IMR-90 (cell line): ENCODE data around the gene CST9. TPM values are rescaled to one million over a fixed set of nuclear protein-coding genes. Genes with fewer than 3 reads are reported as not detected.

Source experiments
- ATAC-seq: fragments of 200-7000 bp; cut with Tn5 transposase; 2 replicates; pipeline ENCODE4 v1.9.1; 2020; ENCODE audit warnings: low read depth, mild to moderate bottlenecking, moderate library complexity
- BruUV-seq: library from RNA; stranded (reverse); fragments of 400-500 nt; replicated peaks from 2 replicates; lab custom pipeline; 2021; lab: Mats Ljungman, UMichigan
- CTCF ChIA-PET: fragments of 300-600 bp; formaldehyde crosslinking; extraction: SDS; loops from one replicate; lab custom pipeline; 2021; ENCODE audit warnings: antibody characterized with exemption; lab: Yijun Ruan, JAX
- POLR2A ChIA-PET: fragments of 300-600 bp; sonication (Branson Sonifier 250); formaldehyde crosslinking; loops from one replicate; lab custom pipeline; 2022; ENCODE audit warnings: antibody characterized with exemption; ENCODE audit not compliant: unreplicated experiment; lab: Charles Lee
- DNase-seq: peaks from one replicate; pipeline ENCODE4 v3.0.0; 2013
- H2AFZ ChIP-seq: replicated peaks from 2 replicates; pipeline ENCODE3; 2013; ENCODE audit warnings: low read length, mild to moderate bottlenecking; ENCODE audit not compliant: poor library complexity
- H2AK5ac ChIP-seq: 2 replicates; pipeline ENCODE4 v1.6.1; 2013; ENCODE audit warnings: low read depth, low read length, inconsistent platforms
- H2AK9ac ChIP-seq: replicated peaks from 2 replicates; pipeline ENCODE3; 2013; ENCODE audit warnings: mild to moderate bottlenecking, low read depth, low read length, moderate library complexity; ENCODE audit not compliant: poor library complexity
- H2BK120ac ChIP-seq: 2 replicates; pipeline ENCODE4 v1.6.1; 2013; ENCODE audit warnings: low read depth, low read length, inconsistent platforms
- H2BK15ac ChIP-seq: 3 replicates; pipeline ENCODE4 v1.6.1; 2013; ENCODE audit warnings: low read depth, low read length, inconsistent platforms
- H2BK20ac ChIP-seq: 2 replicates; pipeline ENCODE4 v1.6.1; 2013; ENCODE audit warnings: low read depth, mild to moderate bottlenecking, inconsistent platforms, low read length, moderate library complexity
- H2BK5ac ChIP-seq: 2 replicates; pipeline ENCODE4 v1.6.1; 2013; ENCODE audit warnings: mild to moderate bottlenecking, low read depth, low read length, inconsistent platforms; ENCODE audit not compliant: poor library complexity, severe bottlenecking
- H3K14ac ChIP-seq: replicated peaks from 2 replicates; pipeline ENCODE4 v1.6.1; 2013; ENCODE audit warnings: low read depth, low read length, inconsistent platforms
- H3K18ac ChIP-seq: 2 replicates; pipeline ENCODE4 v1.6.1; 2013; ENCODE audit warnings: low read depth, low read length, control low read depth
- H3K23ac ChIP-seq: 2 replicates; pipeline ENCODE4 v1.6.1; 2013; ENCODE audit warnings: low read depth, low read length, inconsistent platforms
- H3K27ac ChIP-seq: 2 replicates; pipeline ENCODE4 v1.5.1; 2013; ENCODE audit warnings: mild to moderate bottlenecking, control low read depth, low read length; ENCODE audit not compliant: insufficient read depth
- H3K27me3 ChIP-seq: 2 replicates; pipeline ENCODE4 v1.6.1; 2013; ENCODE audit warnings: low read length; ENCODE audit not compliant: control insufficient read depth, insufficient read depth
- H3K36me3 ChIP-seq: 2 replicates; pipeline ENCODE4 v1.6.1; 2013; ENCODE audit warnings: low read length, mixed read lengths; ENCODE audit not compliant: control insufficient read depth, insufficient read depth
- H3K4ac ChIP-seq: 2 replicates; pipeline ENCODE4 v1.6.1; 2013; ENCODE audit warnings: low read depth, low read length, inconsistent platforms
- H3K4me1 ChIP-seq: 2 replicates; pipeline ENCODE4 v1.6.1; 2013; ENCODE audit warnings: low read length, mixed read lengths; ENCODE audit not compliant: control insufficient read depth, insufficient read depth
- H3K4me2 ChIP-seq: 2 replicates; pipeline ENCODE4 v1.6.1; 2013; ENCODE audit warnings: low read depth, mild to moderate bottlenecking, control low read depth, low read length, moderate library complexity
- H3K4me3 ChIP-seq: 2 replicates; pipeline ENCODE4 v1.5.1; 2013; ENCODE audit warnings: low read depth, mild to moderate bottlenecking, control low read depth, low read length, moderate library complexity; ENCODE audit not compliant: insufficient read depth
- H3K56ac ChIP-seq: 2 replicates; pipeline ENCODE4 v1.6.1; 2013; ENCODE audit warnings: low read length, inconsistent platforms; ENCODE audit not compliant: insufficient read depth; ENCODE audit errors: extremely low read depth
- H3K79me1 ChIP-seq, 2 experiments: 2 replicates each; pipeline ENCODE4 v1.6.1; 2013; ENCODE audit warnings: low read length in 2 of 2, inconsistent platforms in 1 of 2, low read depth in 1 of 2
- H3K9ac ChIP-seq: 2 replicates; pipeline ENCODE4 v1.6.1; 2013; ENCODE audit warnings: low read depth, low read length, control low read depth
- H3K9me1 ChIP-seq: 2 replicates; pipeline ENCODE4 v1.6.1; 2013; ENCODE audit warnings: low read length, inconsistent platforms; ENCODE audit not compliant: insufficient read depth
- H3K9me3 ChIP-seq: 2 replicates; pipeline ENCODE4 v1.6.1; 2013; ENCODE audit warnings: low read length; ENCODE audit not compliant: control insufficient read depth, insufficient read depth
- H4K20me1 ChIP-seq: 2 replicates; pipeline ENCODE4 v1.6.1; 2013; ENCODE audit warnings: low read length, inconsistent platforms; ENCODE audit not compliant: insufficient read depth
- H4K5ac ChIP-seq: 2 replicates; pipeline ENCODE4 v1.6.1; 2013; ENCODE audit warnings: mild to moderate bottlenecking, low read depth, low read length, control low read depth
- H4K8ac ChIP-seq, 2 experiments: 2 replicates each; pipeline ENCODE4 v1.6.1; 2013; ENCODE audit warnings: low read depth in 2 of 2, low read length in 2 of 2, control low read depth in 1 of 2, inconsistent platforms in 1 of 2
- H4K91ac ChIP-seq: 2 replicates; pipeline ENCODE4 v1.6.1; 2013; ENCODE audit warnings: low read depth, low read length, inconsistent platforms; ENCODE audit not compliant: insufficient read depth
- BHLHE40 ChIP-seq: fragments of 150-350 bp; IDR thresholded peaks from 2 replicates; pipeline ENCODE4 v1.6.1; 2016; ENCODE audit warnings: mild to moderate bottlenecking, low read depth, low read length
- FOS ChIP-seq: fragments of 150-350 bp; IDR thresholded peaks from 2 replicates; pipeline ENCODE4 v1.6.1; 2016; ENCODE audit warnings: low read depth, low read length
- MAZ ChIP-seq: IDR thresholded peaks from 2 replicates; pipeline ENCODE4 v1.6.1; 2012; ENCODE audit warnings: low read depth, mild to moderate bottlenecking, low read length, improper control_type of control experiment, moderate library complexity, borderline replicate concordance
- MXI1 ChIP-seq: IDR thresholded peaks from 2 replicates; pipeline ENCODE4 v1.6.1; 2012; ENCODE audit warnings: low read depth, mild to moderate bottlenecking, low read length, moderate library complexity, borderline replicate concordance
- POLR2A ChIP-seq: IDR thresholded peaks from 2 replicates; pipeline ENCODE4 v1.6.1; 2012; ENCODE audit warnings: mild to moderate bottlenecking, low read depth, low read length
- RAD21 ChIP-seq: IDR thresholded peaks from 2 replicates; pipeline ENCODE4 v1.6.1; 2012; ENCODE audit warnings: low read length, improper control_type of control experiment
- RFX5 ChIP-seq: IDR thresholded peaks from 2 replicates; pipeline ENCODE4 v1.8.0; 2012; ENCODE audit warnings: low read depth, mild to moderate bottlenecking, low read length, moderate library complexity
- WGBS, 2 experiments: methylation state at CpG; one replicate each; pipeline versions ENCODE4 v1.1.5 to v1.1.7; 2013; ENCODE audit warnings: missing lambda C conversion rate in 2 of 2; ENCODE audit not compliant: insufficient read length in 1 of 2; ENCODE audit errors: extremely low coverage in 2 of 2; 5-methylcytosine and 5-hydroxymethylcytosine counted together
- dilution Hi-C: fragments of 300-500 bp; cut with HindIII; formaldehyde crosslinking; loops from one replicate; pipeline ENCODE4 v1.14.3; 2018; ENCODE audit warnings: low sequenced_read_pairs; ENCODE audit not compliant: unreplicated experiment
- in situ Hi-C: fragments of 300-500 bp; cut with MboI; formaldehyde crosslinking; loops from 3 replicates; pipeline ENCODE4 v1.14.3; 2019; ENCODE audit warnings: low sequenced_read_pairs, inconsistent platforms, mixed read lengths
- intact Hi-C: fragments of 100-400 bp; cut with micrococcal nuclease; formaldehyde crosslinking; loops from 2 replicates; pipeline ENCODE4 v1.10.0; 2022
- polyA plus RNA-seq, 3 experiments: library from polyadenylated mRNA; depleted of rRNA; stranded (reverse); fragments of >200 nt; gene quantifications; 2 replicates each; pipeline ENCODE4 v1.2.3, GENCODE V29; 2012; ENCODE audit warnings: low replicate concordance in 1 of 3
- total RNA-seq: library from RNA; depleted of rRNA; stranded (reverse); fragments of >200 nt; gene quantifications from 2 replicates; pipeline ENCODE4 v1.2.3, GENCODE V29; 2012

The CST9 gene
- total and polyA plus RNA-seq, 2 of the 4 experiments (the other 2 are of a cell fraction): not detected

GRCh38 chr20:23631226-23631822 lies 25.6 kb upstream of the CST9 start:
- Histone ChIP-seq H3K4me1 (peaks cover 4% of the 10 kb centered on the region), H3K56ac (no peak overlapping the region), H2AK9ac (no peak overlapping the region), H3K9me3 (no peaks in the 10 kb centered on the region), H3K27me3 (no peaks in the 10 kb centered on the region), H3K9me1 (peaks cover 6% of the 10 kb centered on the region; the same call in 1 of the 2 replicates), H4K91ac (no peak overlapping the region), H2AK5ac (no peak overlapping the region), H2AFZ (no peak overlapping the region), H4K5ac (no peak overlapping the region), H4K20me1 (peaks cover 6% of the 10 kb centered on the region; the same call in 1 of the 2 replicates), H3K4ac (no peak overlapping the region), H3K18ac (no peak overlapping the region), H2BK5ac (no peak overlapping the region), H3K4me3 (no peak overlapping the region), H4K8ac (no peak overlapping the region), H3K14ac (no peak overlapping the region), H2BK120ac (no peak overlapping the region), H3K27ac (no peak overlapping the region), H3K4me2 (no peak overlapping the region), H2BK20ac (no peak overlapping the region), H3K36me3 (peaks cover 16% of the 10 kb centered on the region), H3K23ac (no peak overlapping the region), H3K9ac (no peak overlapping the region), H3K79me1 (peaks cover 12 to 22% of the 10 kb centered on the region in 2 experiments), H2BK15ac (no peak overlapping the region)
- BruUV-seq: no TSS peak
- ChIA-PET POLR2A (no interaction called here), CTCF (no interaction called here)
- DNase-seq: no peak
- TF ChIP-seq MAZ: no peak
- no peak for TF ChIP-seq BHLHE40
- no peak for TF ChIP-seq MXI1
- no peak for TF ChIP-seq RFX5
- TF ChIP-seq RAD21: no peak
- TF ChIP-seq POLR2A: no peak
- TF ChIP-seq FOS: no peak
- no peak for ATAC-seq
- WGBS, 2 experiments: no CpG with 5 or more reads among the region's 9 CpGs
- dilution Hi-C loops: no loop called here
- intact Hi-C loops: no loop called here
- in situ Hi-C loops: loop anchor here (25.0 kb wide), 2 partner anchors 1631 to 1781 kb away; partner anchors contain the start of gene GINS1
